Right lobe of liver (tissue), 6 donors: ENCODE data around the gene MBD3L2. TPM values are rescaled to one million over a fixed set of nuclear protein-coding genes. Genes with fewer than 3 reads are reported as not detected.

Source experiments
- ATAC-seq, 4 donors: fragments of 200-7000 bp; cut with Tn5 transposase; one replicate each; pipeline ENCODE4 v1.9.1; 2020; ENCODE audit warnings: mild to moderate bottlenecking in 4 of 4, moderate library complexity in 4 of 4
- DNase-seq, 3 donors: peaks; one replicate each; pipeline ENCODE4 v3.0.0-alpha.2; 2020
- H3K27ac ChIP-seq, 3 donors: fragments of 200-600 bp; one replicate each; pipeline ENCODE4 v1.8.0; 2022
- H3K27me3 ChIP-seq, 2 donors: fragments of 200-600 bp; one replicate each; pipeline ENCODE4 v1.8.0; 2022
- H3K36me3 ChIP-seq, 4 donors: fragments of 200-600 bp; sonication (generic) in 1 of 4; one replicate each; pipeline versions ENCODE4 v1.5.1 to v1.8.0; 2017 to 2022; ENCODE audit warnings: control low read depth in 1 of 4
- H3K4me1 ChIP-seq, 4 donors: fragments of 200-600 bp; sonication (generic) in 1 of 4; one replicate each; pipeline versions ENCODE4 v1.5.1 to v1.8.0; 2017 to 2022; ENCODE audit warnings: control low read depth in 1 of 4
- H3K4me3 ChIP-seq, 3 donors: fragments of 200-600 bp; one replicate each; pipeline ENCODE4 v1.8.0; 2022
- H3K9me3 ChIP-seq, 4 donors: fragments of 200-600 bp; sonication (generic) in 1 of 4; one replicate each; pipeline versions ENCODE4 v1.5.1 to v1.8.0; 2017 to 2022; ENCODE audit warnings: control low read depth in 1 of 4
- CTCF ChIP-seq, 4 donors: fragments of 200-600 bp in 3 of 4; fragments of 450-650 bp in 1 of 4; IDR thresholded peaks; one replicate each; pipeline versions ENCODE4 v1.5.1 to v1.8.0; 2016 to 2022; ENCODE audit warnings: antibody characterized with exemption in 4 of 4, mild to moderate bottlenecking in 2 of 4
- POLR2A ChIP-seq: fragments of 450-650 bp; IDR thresholded peaks from one replicate; pipeline ENCODE4 v1.6.1; 2017; ENCODE audit warnings: antibody characterized with exemption, mild to moderate bottlenecking
- WGBS: methylation state at CpG from one replicate; pipeline ENCODE4 v1.1.6; 2018; ENCODE audit warnings: low coverage, low lambda C conversion rate; ENCODE audit not compliant: insufficient coverage; ENCODE audit errors: missing lambda C conversion rate; 5-methylcytosine and 5-hydroxymethylcytosine counted together
- intact Hi-C, 2 donors: fragments of 100-400 bp; cut with DNase I; formaldehyde crosslinking; loops; one replicate each; pipeline versions ENCODE4 v1.11.2 to v1.14.1; 2022
- total RNA-seq, 6 experiments: library from RNA; depleted of rRNA in 2 of 6; stranded (reverse); fragments of >200 nt in 2 of 6; fragmentation: NEBNext Ultra II Directional in 3 of 6; extraction: Animal tissue kit (Norgen Biotek cat#: 25700) in 3 of 6; gene quantifications; one replicate each; pipeline versions ENCODE4 v1.1.0 to v1.2.4, GENCODE V29; 2016 to 2023
- donor health status: DM: no; HTN: yes; CAD: no.
- donor health status: DM: no; HTN: no; CAD: no.
- donor health status: DM: no; HTN: no; CAD: no.
- donor health status: DM: no; HTN: yes; CAD: no.
- donor health status: DM: no; HTN: yes; CAD: no.

MBD3L2 gene
- total RNA-seq, 6 experiments from 2014 or later = not detected

GRCh38 chr19:7006135-7006704 is 42.9 kb upstream of the MBD3L2 start:
- Histone ChIP-seq H3K4me1 (no peaks in the 10 kb centered on the region), H3K27me3 (no peaks in the 10 kb centered on the region), H3K4me3 (no peak overlapping the region), H3K27ac (no peak overlapping the region), H3K9me3 (no peaks in the 10 kb centered on the region), H3K36me3 (no peaks in the 10 kb centered on the region)
- TF ChIP-seq POLR2A (no peak), CTCF (IDR thresholded peaks at IDR 0.05) (no peak)
- intact Hi-C loops = no loop called here
- WGBS = 56% methylated on average over 6 of the region's 11 CpGs
- DNase-seq (no peak), ATAC-seq (no peak)

- intact Hi-C loops = no loop called here
- Histone ChIP-seq H3K4me3 (no peak overlapping the region), H3K36me3 (no peaks in the 10 kb centered on the region), H3K4me1 (no peaks in the 10 kb centered on the region), H3K27me3 (no peaks in the 10 kb centered on the region), H3K27ac (no peak overlapping the region), H3K9me3 (no peaks in the 10 kb centered on the region)
- ATAC-seq = no peak
- TF ChIP-seq POLR2A = no peak
- TF ChIP-seq CTCF (IDR thresholded peaks at IDR 0.05) = no peak
- 29% methylated on average over 4 of the region's 4 CpGs for WGBS
- DNase-seq = no peak
Observed at GRCh38 chr19:7007859-7008258, 41.3 kb upstream of the MBD3L2 start.

- Histone ChIP-seq H3K4me3 (no peak overlapping the region), H3K27ac (no peak overlapping the region), H3K9me3 (no peaks in the 10 kb centered on the region), H3K36me3 (no peaks in the 10 kb centered on the region), H3K4me1 (no peaks in the 10 kb centered on the region), H3K27me3 (no peaks in the 10 kb centered on the region)
- WGBS = 79% methylated on average over 10 of the region's 12 CpGs
- TF ChIP-seq CTCF (IDR thresholded peaks at IDR 0.05) = no peak
- no peak for TF ChIP-seq POLR2A
- ATAC-seq (no peak), DNase-seq (no peak)
- intact Hi-C loops = no loop called here
Observed at GRCh38 chr19:7010722-7011593, 38.2 kb upstream of the MBD3L2 start.

GRCh38 chr19:7013678-7014077 is 35.4 kb upstream of the MBD3L2 start:
- no peak overlapping the region for H3K4me3 ChIP-seq
- H3K4me1 ChIP-seq = no peaks in the 10 kb centered on the region
- no peak overlapping the region for H3K27ac ChIP-seq
- intact Hi-C loops = no loop called here
- no peaks in the 10 kb centered on the region for H3K27me3 ChIP-seq
- no peak for DNase-seq
- no peaks in the 10 kb centered on the region for H3K36me3 ChIP-seq
- no peaks in the 10 kb centered on the region for H3K9me3 ChIP-seq
- WGBS = 49% methylated on average over 4 of the region's 4 CpGs
- peak in 1 of 4 donors; percentile 30 for ATAC-seq
- TF ChIP-seq CTCF (IDR thresholded peaks at IDR 0.05) (no peak), POLR2A (no peak)
